Neural progenitor cell (in vitro differentiated cells): ENCODE data around the gene GPR173. TPM values are rescaled to one million over a fixed set of nuclear protein-coding genes. Genes with fewer than 3 reads are reported as not detected.

Experiments
- DNase-seq: peaks from one replicate; pipeline ENCODE4 v3.0.0-alpha.2; 2016; ENCODE audit warnings: low spot score
- H2AFZ ChIP-seq: fragments of 200-600 bp; sonication (generic); replicated peaks from 2 replicates; pipeline ENCODE4 v1.6.1; 2016; ENCODE audit warnings: antibody characterized with exemption
- H3F3A ChIP-seq: fragments of 200-600 bp; sonication (generic); 2 replicates; pipeline ENCODE4 v1.6.1; 2016; ENCODE audit warnings: antibody characterized with exemption, low read depth
- H3K27ac ChIP-seq: fragments of 200-600 bp; sonication (generic); 2 replicates; pipeline ENCODE4 v1.5.1; 2016; ENCODE audit warnings: mild to moderate bottlenecking
- H3K27me3 ChIP-seq: fragments of 200-600 bp; sonication (generic); 2 replicates; pipeline ENCODE4 v1.6.1; 2016; ENCODE audit warnings: mild to moderate bottlenecking, moderate library complexity
- H3K36me3 ChIP-seq: fragments of 200-600 bp; sonication (generic); 2 replicates; pipeline ENCODE4 v1.5.1; 2016
- H3K4me1 ChIP-seq: fragments of 200-600 bp; sonication (generic); 2 replicates; pipeline ENCODE4 v1.6.1; 2016; ENCODE audit warnings: mixed run types
- H3K4me2 ChIP-seq: fragments of 200-600 bp; sonication (generic); 2 replicates; pipeline ENCODE4 v1.6.1; 2016
- H3K4me3 ChIP-seq: fragments of 200-600 bp; sonication (generic); 2 replicates; pipeline ENCODE4 v1.5.1; 2016
- H3K79me2 ChIP-seq: fragments of 200-600 bp; sonication (generic); 2 replicates; pipeline ENCODE4 v1.6.1; 2016; ENCODE audit warnings: low read depth
- H3K9ac ChIP-seq: fragments of 200-600 bp; sonication (generic); 2 replicates; pipeline ENCODE4 v1.6.1; 2016
- H3K9me3 ChIP-seq: fragments of 200-600 bp; sonication (generic); 2 replicates; pipeline ENCODE4 v1.5.1; 2016; ENCODE audit warnings: low read depth
- H4K20me1 ChIP-seq: fragments of 200-600 bp; sonication (generic); 2 replicates; pipeline ENCODE4 v1.6.1; 2016; ENCODE audit warnings: low read depth
- H3K27ac Mint-ChIP-seq: 3 replicates; pipeline ENCODE4 v1.8.0; 2021; ENCODE audit warnings: mixed read lengths
- H3K27me3 Mint-ChIP-seq: 2 replicates; pipeline ENCODE4 v1.8.0; 2022; ENCODE audit warnings: low read depth, mild to moderate bottlenecking, inconsistent platforms, moderate library complexity, mixed read lengths; ENCODE audit not compliant: insufficient read depth
- H3K36me3 Mint-ChIP-seq: 3 replicates; pipeline ENCODE4 v1.8.0; 2021; ENCODE audit warnings: mixed read lengths
- H3K4me1 Mint-ChIP-seq: 3 replicates; pipeline ENCODE4 v1.8.0; 2021; ENCODE audit warnings: mixed read lengths
- H3K4me3 Mint-ChIP-seq: 3 replicates; pipeline ENCODE4 v1.8.0; 2021; ENCODE audit warnings: mild to moderate bottlenecking, moderate library complexity, mixed read lengths
- H3K9me3 Mint-ChIP-seq: 3 replicates; pipeline ENCODE4 v1.8.0; 2020; ENCODE audit warnings: mixed read lengths
- CTCF ChIP-seq: fragments of 200-600 bp; sonication (generic); IDR thresholded peaks from 2 replicates; pipeline ENCODE4 v1.5.1; 2017; ENCODE audit warnings: antibody characterized with exemption, mild to moderate bottlenecking
- EZH2 ChIP-seq: fragments of 200-600 bp; sonication (generic); IDR thresholded peaks from 2 replicates; pipeline ENCODE4 v1.6.1; 2017; ENCODE audit warnings: antibody characterized with exemption, mild to moderate bottlenecking, moderate library complexity
- EZH2phosphoT487 ChIP-seq: fragments of 200-600 bp; sonication (generic); IDR thresholded peaks from 2 replicates; pipeline ENCODE4 v1.6.1; 2017; ENCODE audit warnings: antibody characterized with exemption
- small RNA-seq: library from RNA; depleted of rRNA; stranded (forward); fragments of <200 nt; gene quantifications from one replicate; pipeline ENCODE3, GENCODE V24; 2015
- total RNA-seq: library from RNA; depleted of rRNA; stranded (reverse); fragments of >200 nt; gene quantifications from 2 replicates; pipeline ENCODE4 v1.2.3, GENCODE V29; 2015; ENCODE audit warnings: low replicate concordance

Gene GPR173
- total RNA-seq, 1 donor from 2014 or later: 6.3 TPM

GRCh38 chrX:53126377-53126776 lies 77.8 kb downstream of the GPR173 start:
- H3K79me2 ChIP-seq: no peaks in the 10 kb centered on the region
- no peak overlapping the region for H3K4me3 ChIP-seq
- no peak overlapping the region for H3K9ac ChIP-seq
- H3K4me1 ChIP-seq: no peaks in the 10 kb centered on the region
- no peak for DNase-seq
- H3K27me3 ChIP-seq: no peaks in the 10 kb centered on the region
- H3F3A ChIP-seq: no peaks in the 10 kb centered on the region
- H2AFZ ChIP-seq: no peak overlapping the region
- no peak overlapping the region for H3K27ac ChIP-seq
- no peak overlapping the region for H3K4me3 Mint-ChIP-seq
- H3K9me3 ChIP-seq: peaks cover 11% of the 10 kb centered on the region
- no peak overlapping the region for H3K27ac Mint-ChIP-seq
- peaks cover 4% of the 10 kb centered on the region for H3K9me3 Mint-ChIP-seq
- no peak overlapping the region for H3K4me2 ChIP-seq
- H3K27me3 Mint-ChIP-seq: no peaks in the 10 kb centered on the region
- peaks cover 1% of the 10 kb centered on the region for H3K36me3 Mint-ChIP-seq
- no peaks in the 10 kb centered on the region for H3K4me1 Mint-ChIP-seq
- no peaks in the 10 kb centered on the region for H3K36me3 ChIP-seq
- TF ChIP-seq CTCF (no peak), EZH2phosphoT487 (no peak), EZH2 (no peak)
- no peaks in the 10 kb centered on the region for H4K20me1 ChIP-seq

DNA sequence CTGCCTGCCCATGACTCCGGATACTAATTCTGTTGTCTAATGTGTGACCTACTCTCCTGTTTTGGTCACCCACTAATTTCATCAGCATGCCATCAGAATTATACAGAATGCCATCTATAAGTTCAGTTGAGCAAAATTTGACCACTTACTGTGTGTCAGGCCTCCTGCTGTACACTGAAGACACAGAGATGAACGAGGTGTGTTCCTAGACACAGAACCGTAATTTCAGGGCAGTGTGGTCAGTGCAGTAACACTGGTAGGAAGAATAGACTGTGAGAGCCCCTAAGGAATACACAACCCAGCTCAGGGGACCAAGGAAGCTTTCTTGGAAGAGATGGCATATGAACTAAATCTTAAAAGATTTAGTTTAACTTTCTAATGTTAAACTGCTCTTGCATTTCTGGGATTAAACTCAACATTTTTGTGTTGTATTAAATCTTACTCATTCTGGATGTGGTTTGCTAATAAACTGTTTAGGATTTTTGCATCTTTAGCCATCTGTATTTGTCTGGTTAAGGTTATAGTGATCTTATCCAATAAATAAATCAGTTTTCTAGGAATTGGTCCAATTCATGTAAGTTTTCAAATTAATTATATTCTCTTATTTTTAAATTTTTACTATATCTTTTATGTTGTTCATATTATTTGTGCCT lies 79.6 kb downstream of the GPR173 start:
- H3K4me2 ChIP-seq: no peak overlapping the region

More for the DNA sequence above, 79.6 kb downstream of the GPR173 start:
- Histone ChIP-seq H3K36me3 (no peaks in the 10 kb centered on the region), H3K9ac (no peak overlapping the region), H4K20me1 (no peaks in the 10 kb centered on the region), H3K27me3 (no peaks in the 10 kb centered on the region), H3K79me2 (no peaks in the 10 kb centered on the region), H2AFZ (no peak overlapping the region), H3K27ac (no peak overlapping the region), H3K4me3 (no peak overlapping the region), H3K9me3 (peaks cover 11% of the 10 kb centered on the region), H3K4me1 (no peaks in the 10 kb centered on the region), H3F3A (no peaks in the 10 kb centered on the region)
- TF ChIP-seq CTCF (no peak), EZH2phosphoT487 (no peak), EZH2 (no peak)
- no peak overlapping the region for H3K4me3 Mint-ChIP-seq
- peaks cover 4% of the 10 kb centered on the region for H3K9me3 Mint-ChIP-seq
- no peaks in the 10 kb centered on the region for H3K27me3 Mint-ChIP-seq
- H3K4me1 Mint-ChIP-seq: no peaks in the 10 kb centered on the region
- peaks cover 1% of the 10 kb centered on the region for H3K36me3 Mint-ChIP-seq
- H3K27ac Mint-ChIP-seq: no peak overlapping the region
- DNase-seq: no peak

Small RNA genes lying within 50 kb of the gene (small RNA-seq; reads per million reads assigned to genes)
- not detected for gene AL591212.2

Other genes starting within 250 kb of the GPR173 start
- not detected in 2 replicates for gene XAGE5, start 237.5 kb upstream of the GPR173 start, total RNA-seq
- not detected in 2 replicates for gene XAGE3, start 180.7 kb upstream of the GPR173 start, total RNA-seq
- 14.1 and 15.8 TPM in 2 replicates for gene FAM156B, start 151.5 kb upstream of the GPR173 start, total RNA-seq
- 23.4 and 27.8 TPM in 2 replicates for gene FAM156A, start 90.3 kb upstream of the GPR173 start, total RNA-seq
- 35.5 and 37.1 TPM in 2 replicates for gene TSPYL2, start 33.6 kb downstream of the GPR173 start, total RNA-seq
- 19.0 and 30.9 TPM in 2 replicates for gene KANTR, start 45.4 kb downstream of the GPR173 start, total RNA-seq
- 118 and 223 TPM in 2 replicates for gene KDM5C, start 176.4 kb downstream of the GPR173 start, total RNA-seq
- gene IQSEC2, start 232.8 kb downstream of the GPR173 start, total RNA-seq: 3.5 and 8.3 TPM in 2 replicates